ENCODE data around the gene REXO1. TPM values are rescaled to one million over a fixed set of nuclear protein-coding genes. Genes with fewer than 3 reads are reported as not detected.
"Not testable (repeated sequence)": the region's sequence is repeated elsewhere in the genome, so short reads cannot be mapped to it uniquely, and the experiment has no call there.

Gene REXO1
- total RNA-seq, 1 experiment from 2014 or later, result 52.1 TPM

DNA sequence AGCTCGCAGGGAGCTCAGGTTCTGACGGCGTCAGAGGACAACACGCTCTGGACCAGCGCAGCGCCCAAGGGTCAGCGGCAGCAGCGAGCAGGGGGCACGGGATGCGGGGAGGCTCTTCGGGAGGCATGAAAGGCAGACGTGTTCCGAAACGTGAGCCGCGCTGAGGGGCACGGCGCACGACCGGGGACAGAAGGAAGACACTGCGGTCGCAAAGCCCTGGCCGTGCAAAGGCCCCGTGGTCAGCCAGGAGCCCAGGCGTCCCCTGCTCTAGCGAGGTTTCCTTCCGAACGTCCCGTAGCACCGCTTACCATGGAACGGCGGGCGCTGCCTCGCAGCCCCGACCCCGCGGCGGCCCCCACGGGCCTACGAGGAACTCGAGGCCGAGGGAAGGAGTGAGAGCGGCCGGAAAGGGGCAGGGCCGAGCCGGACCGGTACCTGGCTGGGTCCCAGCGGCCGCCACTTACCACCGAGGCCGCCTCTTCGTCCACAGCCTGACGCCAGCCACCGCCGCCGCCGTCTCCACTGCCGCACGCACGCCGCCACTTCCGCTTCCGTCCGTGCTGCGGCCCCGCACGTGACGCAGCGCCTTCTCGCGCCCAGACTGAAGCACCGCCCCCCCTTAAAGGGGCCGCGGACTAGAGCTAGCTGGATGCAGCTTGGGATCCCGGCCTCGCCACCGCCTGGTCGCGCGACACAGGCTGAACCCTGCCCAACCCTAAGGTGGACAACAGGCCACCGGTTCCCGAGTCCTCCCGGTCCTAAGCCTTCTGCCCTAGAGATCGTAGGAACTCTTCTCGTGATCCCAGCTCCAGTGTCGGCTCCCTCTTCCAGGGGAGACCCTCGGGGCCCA, 27.6 kb upstream of the REXO1 start:
- DNase-seq (ENCODE audit: low read depth, low spot score), result no peak
- ChIA-PET CTCF (interaction anchor here (0.6 to 1.2 kb wide), 2 partner anchors 9 to 17 kb away, joined by 3 to 4 read pairs; partner anchors contain the start of gene ABHD17A), POLR2A (no interaction called here)
- H3K27ac ChIP-seq (ENCODE audit: low read length), result peak overlapping the region; percentile 83
- intact Hi-C loops (cut with micrococcal nuclease; ENCODE audit: unreplicated experiment) (no loop called here), in situ Hi-C loops (cut with HindIII; ENCODE audit: low pct_unique_long_range_greater_than_20kb, low sequenced_read_pairs) (no loop called here)
- H3K36me3 ChIP-seq (ENCODE audit: control insufficient read depth, insufficient read depth, low read length), result no peaks in the 10 kb centered on the region; the same call in 1 of the 2 replicates
- H3K9me3 ChIP-seq (ENCODE audit: control insufficient read depth, insufficient read depth, low read depth, low read length), result no peaks in the 10 kb centered on the region
- no TSS peak for BruUV-seq (replicated peaks)
- peak; percentile 94 for ATAC-seq
- TF ChIP-seq, protein P1, sequence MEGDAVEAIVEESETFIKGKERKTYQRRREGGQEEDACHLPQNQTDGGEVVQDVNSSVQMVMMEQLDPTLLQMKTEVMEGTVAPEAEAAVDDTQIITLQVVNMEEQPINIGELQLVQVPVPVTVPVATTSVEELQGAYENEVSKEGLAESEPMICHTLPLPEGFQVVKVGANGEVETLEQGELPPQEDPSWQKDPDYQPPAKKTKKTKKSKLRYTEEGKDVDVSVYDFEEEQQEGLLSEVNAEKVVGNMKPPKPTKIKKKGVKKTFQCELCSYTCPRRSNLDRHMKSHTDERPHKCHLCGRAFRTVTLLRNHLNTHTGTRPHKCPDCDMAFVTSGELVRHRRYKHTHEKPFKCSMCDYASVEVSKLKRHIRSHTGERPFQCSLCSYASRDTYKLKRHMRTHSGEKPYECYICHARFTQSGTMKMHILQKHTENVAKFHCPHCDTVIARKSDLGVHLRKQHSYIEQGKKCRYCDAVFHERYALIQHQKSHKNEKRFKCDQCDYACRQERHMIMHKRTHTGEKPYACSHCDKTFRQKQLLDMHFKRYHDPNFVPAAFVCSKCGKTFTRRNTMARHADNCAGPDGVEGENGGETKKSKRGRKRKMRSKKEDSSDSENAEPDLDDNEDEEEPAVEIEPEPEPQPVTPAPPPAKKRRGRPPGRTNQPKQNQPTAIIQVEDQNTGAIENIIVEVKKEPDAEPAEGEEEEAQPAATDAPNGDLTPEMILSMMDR (IDR thresholded peaks at IDR 0.05), result no peak
- TF ChIP-seq POLR2AphosphoS5 (IDR thresholded peaks at IDR 0.05; ENCODE audit: low read depth, low read length) (peak; percentile 93), SIN3A (IDR thresholded peaks at IDR 0.05; ENCODE audit: borderline replicate concordance, insufficient read depth, low read depth, low read length) (0 out of 2 replicates have a peak, but pooled peaks have one; percentile 63), REST (IDR thresholded peaks at IDR 0.05; ENCODE audit: insufficient read depth in 1 of 2, low read depth in 2 of 2, low read length in 1 of 2) (peak in 1 of 2 experiments; percentile 58; a peak in 1 of 4 replicates), TCF7L2 (IDR thresholded peaks at IDR 0.05; ENCODE audit: low read depth, low read length) (no peak)
- H3K4me1 ChIP-seq (ENCODE audit: control insufficient read depth, insufficient read depth, low read length), result peaks cover 20% of the 10 kb centered on the region
- no peaks in the 10 kb centered on the region for H3K27me3 ChIP-seq (ENCODE audit: control insufficient read depth, insufficient read depth, low read length)
- peak overlapping the region; percentile 67 to 80 for H3K4me3 ChIP-seq (ENCODE audit: low read depth in 2 of 2, low read length in 2 of 2)

DNA sequence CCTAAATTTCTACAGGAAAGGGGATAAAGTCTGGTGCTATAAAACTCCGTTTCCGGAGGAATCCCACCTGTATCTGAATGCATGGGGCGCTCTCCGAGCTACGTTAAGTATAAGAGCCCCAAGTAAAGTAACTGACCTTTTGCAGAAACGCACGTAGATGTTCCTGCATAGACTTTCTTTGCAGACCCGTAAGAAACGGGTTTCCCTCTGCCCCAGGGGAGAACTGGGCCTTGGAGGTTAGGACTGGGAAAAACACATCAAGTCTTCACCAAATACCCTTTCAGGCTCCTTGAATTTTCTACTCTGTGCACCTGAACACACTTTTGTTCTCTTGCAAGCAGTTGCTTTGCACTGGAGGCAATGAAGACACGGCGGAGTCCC, 27.0 kb upstream of the REXO1 start:
- peak overlapping the region; percentile 83 for H3K27ac ChIP-seq (ENCODE audit: low read length)
- H3K4me3 ChIP-seq (ENCODE audit: low read depth in 2 of 2, low read length in 2 of 2), result peak overlapping the region; percentile 67 to 80
- ATAC-seq; H3K36me3 ChIP-seq (ENCODE audit: control insufficient read depth, insufficient read depth, low read length); intact Hi-C loops (cut with micrococcal nuclease; ENCODE audit: unreplicated experiment); H3K9me3 ChIP-seq (ENCODE audit: control insufficient read depth, insufficient read depth, low read depth, low read length); POLR2A ChIA-PET; CTCF ChIA-PET; DNase-seq (ENCODE audit: low read depth, low spot score); BruUV-seq (replicated peaks); H3K27me3 ChIP-seq (ENCODE audit: control insufficient read depth, insufficient read depth, low read length); in situ Hi-C loops (cut with HindIII; ENCODE audit: low pct_unique_long_range_greater_than_20kb, low sequenced_read_pairs): not testable (repeated sequence)
- H3K4me1 ChIP-seq (ENCODE audit: control insufficient read depth, insufficient read depth, low read length), result peaks cover 20% of the 10 kb centered on the region

All from Panc1 (cell line).